NCI-H146 (cell line): ENCODE measurements around the gene DNAJC16.
"Not testable (repeated sequence)": the region's sequence is repeated elsewhere in the genome, so short reads cannot be mapped to it uniquely, and the experiment has no call there.

Source experiments
- DNase-seq: peaks from one replicate; lab custom pipeline; 2025; lab: John Stamatoyannopoulos, UW

DNAJC16 gene

DNA sequence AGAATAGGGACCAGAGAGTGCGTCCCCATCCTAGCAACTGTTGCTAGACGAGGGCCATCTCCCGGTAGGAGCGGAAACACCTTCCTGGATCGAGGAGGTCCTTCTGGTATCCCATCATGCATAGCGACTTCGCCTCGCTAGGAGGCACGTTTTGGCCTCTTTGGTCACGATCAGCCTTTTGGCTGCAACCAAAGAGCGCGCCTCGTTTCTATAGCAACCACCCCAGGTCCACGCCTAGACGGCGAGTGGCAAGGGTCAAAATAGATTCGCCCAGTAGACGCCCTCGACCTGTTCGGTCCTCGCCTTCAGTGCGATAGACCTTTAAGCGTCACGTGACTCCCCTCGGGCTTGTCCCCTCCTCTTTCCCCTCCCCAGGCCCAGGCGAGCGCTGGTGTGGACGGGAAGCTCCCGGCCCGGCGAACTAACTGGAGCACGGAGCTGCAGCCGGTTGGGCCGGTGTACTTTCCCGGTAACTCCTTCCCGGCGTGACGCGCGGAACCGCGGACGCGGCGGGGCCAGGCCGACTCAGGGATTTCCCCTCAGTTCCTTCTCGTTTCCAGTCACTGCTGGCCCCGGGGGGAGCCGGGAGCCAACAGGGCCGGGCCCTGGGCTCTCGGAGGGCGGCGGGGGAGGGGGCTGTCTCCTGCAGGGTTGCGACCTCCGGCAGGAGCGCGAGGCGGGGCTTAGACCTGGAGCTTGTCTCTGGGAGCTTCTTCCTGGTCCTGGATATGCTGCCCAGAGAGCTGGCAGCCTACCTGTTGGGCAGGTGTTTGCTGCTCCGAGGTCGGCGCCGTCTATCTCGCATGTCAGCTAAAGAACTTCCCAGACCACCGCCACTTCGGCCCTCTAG is at the start of gene DNAJC16:
TSS of gene DNAJC16 (plus strand) at position 359 of the 850 bp plus-strand sequence. CDS start 2,258 bp downstream, outside the sequence.
- DNase-seq, result peak; percentile 99

GRCh38 chr1:15476927-15477326 is 49.7 kb upstream of the DNAJC16 start:
- DNase-seq, result no peak

GRCh38 chr1:15477646-15478212 is 48.9 kb upstream of the DNAJC16 start:
- DNase-seq, result no peak

DNA sequence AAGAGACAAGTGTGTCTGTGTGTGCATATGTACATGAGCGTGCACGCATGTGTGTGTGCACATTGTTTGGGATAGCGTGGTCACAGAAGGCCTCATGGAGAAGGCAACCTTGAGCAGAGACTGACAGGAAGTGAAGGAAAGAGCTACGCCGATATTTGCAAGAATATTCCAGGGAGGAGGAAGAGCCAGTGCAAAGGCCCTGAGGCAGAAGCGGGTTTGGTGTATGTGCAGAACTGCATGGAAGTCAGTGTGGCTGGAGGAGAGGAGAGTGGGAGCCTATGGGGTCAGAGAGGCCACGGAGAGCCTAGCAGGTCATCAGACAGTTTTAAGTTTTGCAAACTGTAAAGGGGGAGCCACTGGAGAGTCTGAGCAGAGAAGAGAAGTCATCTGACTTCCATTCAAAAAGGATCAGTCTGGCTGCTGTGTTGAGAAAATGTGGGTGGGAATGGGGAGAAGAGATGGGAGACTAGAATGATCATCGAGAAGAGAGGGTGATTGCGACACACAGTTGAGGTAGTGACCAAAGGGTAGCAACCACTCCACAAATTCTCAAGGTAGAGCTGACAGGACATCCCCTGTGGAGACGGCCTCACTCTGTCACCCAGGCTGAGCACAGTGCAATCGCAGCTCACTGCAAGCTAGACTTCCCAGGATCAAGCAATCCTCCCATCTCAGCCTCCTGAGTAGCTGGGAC is 46.8 kb upstream of the DNAJC16 start:
- no peak for DNase-seq

GRCh38 chr1:15482455-15482854 is 44.2 kb upstream of the DNAJC16 start:
- not testable (repeated sequence) for DNase-seq

DNA sequence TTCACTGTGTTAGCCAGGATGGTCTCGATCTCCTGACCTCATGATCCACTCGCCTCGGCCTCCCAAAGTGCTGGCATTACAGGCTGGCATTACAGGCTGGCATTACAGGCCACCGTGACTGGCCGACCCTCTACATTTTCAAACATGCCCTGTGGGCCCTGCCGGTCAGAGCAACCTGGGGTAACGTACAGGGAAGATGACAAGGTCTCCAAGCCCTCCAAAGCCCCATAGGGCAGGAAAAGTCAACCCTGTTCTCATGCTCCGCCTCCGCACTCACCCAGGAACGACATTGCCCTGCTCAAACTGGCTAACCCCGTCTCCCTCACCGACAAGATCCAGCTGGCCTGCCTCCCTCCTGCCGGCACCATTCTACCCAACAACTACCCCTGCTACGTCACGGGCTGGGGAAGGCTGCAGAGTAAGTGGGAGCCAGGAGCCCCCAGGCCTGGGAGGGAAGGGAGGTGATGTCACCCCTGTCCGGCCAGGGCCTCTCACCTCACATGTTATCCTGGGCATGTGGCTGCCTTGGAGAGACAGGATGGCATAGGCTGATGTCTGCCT is 43.6 kb upstream of the DNAJC16 start:
- DNase-seq, result not testable (repeated sequence)

DNA sequence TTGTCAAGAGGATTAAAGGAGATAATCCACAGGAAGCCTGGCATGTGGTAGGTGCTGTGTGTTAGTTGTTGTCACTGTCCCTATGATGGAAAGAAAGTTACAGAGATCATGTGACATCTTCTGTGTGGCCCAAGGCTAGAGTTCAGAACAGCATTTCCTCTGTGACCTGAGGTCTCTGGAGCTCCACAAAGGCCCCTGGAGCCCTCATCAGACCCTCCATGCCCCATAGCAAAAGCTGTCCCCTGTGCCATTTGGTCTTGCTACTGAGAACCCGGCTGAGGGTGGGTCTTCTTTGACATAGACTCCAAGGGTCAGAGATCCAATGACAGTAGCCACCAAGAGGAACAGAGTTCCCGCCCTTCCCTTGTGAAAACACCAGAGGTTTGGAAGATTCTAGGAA is 42.7 kb upstream of the DNAJC16 start:
- DNase-seq, result no peak

DNA sequence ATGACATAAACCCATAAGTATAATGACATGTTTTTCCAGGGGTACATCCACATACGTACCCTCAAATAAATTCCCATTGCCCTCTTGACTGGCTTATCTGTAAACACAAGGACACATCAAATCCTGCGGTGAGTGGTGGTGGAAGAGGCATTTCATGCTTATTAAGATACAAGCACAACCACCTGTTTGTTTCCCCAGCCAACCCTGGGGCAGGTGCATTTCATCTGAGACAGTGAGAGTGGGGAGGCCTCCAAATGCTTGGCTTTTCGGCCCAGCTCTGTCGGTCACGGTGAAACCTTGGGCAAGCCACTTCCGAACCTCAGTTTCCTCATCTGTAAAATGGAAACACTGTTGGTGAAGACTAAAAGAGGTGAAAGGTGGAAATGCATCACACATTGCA is 42.2 kb upstream of the DNAJC16 start:
- not testable (repeated sequence) for DNase-seq

GRCh38 chr1:15485636-15486035 is 41.0 kb upstream of the DNAJC16 start:
- no peak for DNase-seq

GRCh38 chr1:15486844-15487610 is 39.6 kb upstream of the DNAJC16 start:
- not testable (repeated sequence) for DNase-seq

- no peak for DNase-seq
These were observed 38.3 kb upstream of the DNAJC16 start for GRCh38 chr1:15488371-15488770.

DNA sequence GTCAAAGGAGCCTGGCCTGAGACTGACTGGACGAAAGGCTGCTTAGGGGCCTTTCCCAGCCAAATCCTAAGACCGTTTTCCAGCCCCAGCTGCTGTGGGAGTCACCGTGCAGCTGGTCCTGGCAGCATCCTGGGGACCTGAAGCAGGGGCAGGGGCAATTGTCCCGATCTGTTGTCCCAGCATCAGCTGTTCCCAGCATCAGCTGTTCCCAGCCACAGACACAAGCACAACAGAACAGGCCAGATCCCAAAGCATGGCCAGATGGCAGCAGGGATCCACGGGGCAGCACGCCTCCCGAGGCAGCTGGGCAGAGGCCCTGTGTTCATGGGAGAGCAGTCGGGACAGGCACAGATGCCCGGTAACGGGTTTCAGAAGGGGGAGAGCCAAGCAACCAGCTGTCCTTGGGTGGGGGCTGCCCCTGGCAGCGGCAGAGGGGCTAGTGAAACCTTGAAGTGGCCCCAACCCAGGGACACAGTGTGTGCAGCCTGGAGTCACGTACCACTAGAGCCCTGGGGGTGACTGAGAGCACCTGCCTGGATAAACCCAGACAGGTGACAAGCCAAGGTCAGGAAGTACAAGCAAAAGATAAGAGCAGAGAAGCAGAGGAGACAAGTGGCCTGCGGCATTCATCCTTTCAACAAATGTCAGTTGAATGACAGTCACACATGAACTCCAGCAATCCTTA is 37.5 kb upstream of the DNAJC16 start:
- peak; percentile 83 for DNase-seq

DNA sequence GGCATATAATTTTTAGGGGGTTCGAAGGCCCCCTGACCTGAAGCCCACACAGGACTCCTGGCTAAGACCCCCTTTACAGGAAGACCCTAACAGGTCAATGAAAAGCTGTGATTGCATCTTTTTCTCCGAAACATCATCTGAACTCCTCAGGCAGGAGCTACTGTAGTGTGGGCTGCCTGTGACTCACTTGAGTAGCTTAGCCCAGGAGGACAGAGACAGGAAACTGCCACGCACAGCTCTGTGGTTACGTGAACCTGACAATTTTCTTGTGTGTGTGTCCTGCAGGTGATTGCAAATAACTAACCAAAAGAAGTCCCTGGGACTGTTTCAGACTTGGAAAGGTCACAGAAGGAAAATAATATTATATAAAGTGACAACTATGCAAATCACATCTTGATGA is 35.6 kb upstream of the DNAJC16 start:
- DNase-seq, result not testable (repeated sequence)

GRCh38 chr1:15492596-15492995 is 34.1 kb upstream of the DNAJC16 start:
- DNase-seq, result no peak

- DNase-seq, result no peak
These were observed 32.7 kb upstream of the DNAJC16 start for GRCh38 chr1:15493869-15494390.

DNA sequence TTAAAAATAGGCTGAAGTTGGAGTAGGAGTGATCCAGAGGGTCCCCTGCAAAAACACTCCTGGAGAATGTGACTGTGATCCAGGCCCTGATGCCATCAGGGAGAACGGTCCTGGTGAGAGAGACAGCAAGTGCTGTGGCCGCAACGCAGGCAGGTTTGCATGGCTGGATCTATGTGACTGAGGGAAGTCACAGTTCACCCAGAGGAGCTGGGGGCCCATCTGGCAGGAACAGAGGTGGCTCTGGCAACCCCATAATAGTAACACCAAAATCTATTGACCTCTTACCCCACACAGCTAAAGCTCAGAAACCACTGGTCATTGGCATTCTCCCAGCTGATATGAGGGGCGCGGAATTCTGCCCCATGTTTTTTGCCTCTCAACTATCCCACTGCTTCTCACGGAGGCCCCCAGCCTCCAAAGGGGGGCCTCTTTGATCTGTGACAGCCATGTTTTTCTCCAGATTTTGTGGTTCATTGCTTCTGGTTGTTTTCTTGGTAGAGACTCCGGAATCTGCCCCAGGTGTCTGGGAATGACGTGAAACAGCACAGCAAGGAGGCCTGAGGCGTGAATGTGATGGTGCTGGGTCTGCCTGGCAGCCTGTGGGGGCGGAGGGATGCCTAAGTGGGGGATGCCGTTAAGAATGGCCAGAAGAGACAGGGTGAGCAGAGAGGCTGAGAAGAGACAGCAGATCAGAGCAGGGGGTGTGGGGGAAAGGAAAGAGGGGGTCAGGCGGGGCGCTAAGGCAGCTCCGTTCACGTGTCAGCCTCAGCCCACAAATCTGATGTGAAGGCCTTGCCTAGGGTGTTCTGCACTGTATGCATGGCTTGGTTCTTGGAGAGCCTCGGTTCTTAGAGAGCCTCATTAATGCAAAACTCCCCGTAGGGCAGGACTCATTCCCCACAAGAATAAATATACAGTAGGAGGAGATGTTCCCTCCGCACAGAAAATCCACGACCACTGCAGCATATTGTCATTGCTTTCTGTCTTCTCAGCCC is 26.2 kb upstream of the DNAJC16 start:
- no peak for DNase-seq

GRCh38 chr1:15501208-15502032 is 25.2 kb upstream of the DNAJC16 start:
- DNase-seq, result peak; percentile 57

DNA sequence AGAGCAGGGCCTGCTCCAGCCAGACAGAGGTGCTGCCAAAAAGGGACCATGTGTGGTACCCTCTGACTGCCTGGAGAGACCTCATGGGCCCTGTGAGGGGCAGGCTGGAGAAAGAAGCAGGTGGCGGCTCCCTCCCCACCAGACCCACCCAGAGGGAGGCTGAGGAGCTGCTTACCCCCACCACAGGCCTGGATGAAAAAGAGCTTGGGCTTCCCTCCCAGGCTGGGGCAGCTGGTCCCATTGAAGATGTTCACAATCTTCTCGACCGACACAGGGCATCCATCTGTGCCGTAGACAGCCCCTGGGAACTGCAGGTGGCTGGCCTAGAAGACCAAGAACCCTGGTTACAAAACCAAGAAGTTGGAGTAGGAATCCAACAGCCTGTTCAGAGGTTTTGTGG is 22.2 kb upstream of the DNAJC16 start:
- no peak for DNase-seq

DNA sequence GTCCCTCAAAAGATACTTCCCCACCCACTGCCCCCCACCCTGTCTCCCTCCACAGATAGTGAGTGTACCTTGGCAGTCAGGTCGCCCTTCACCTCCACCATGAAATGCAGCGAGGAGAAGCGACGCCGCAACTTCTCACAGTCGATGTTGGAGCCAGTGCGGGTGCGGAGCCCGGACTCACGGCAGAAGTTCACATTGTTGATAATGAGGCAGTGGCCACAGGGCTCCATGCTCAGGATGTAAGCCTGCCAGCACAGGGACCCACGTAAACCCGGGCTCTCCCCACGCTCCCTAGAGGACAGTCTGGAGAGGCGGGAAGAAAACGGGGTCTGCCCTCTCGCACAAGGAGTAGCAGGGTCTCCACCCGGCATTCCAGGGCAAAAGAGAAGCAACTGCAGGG is 19.8 kb upstream of the DNAJC16 start:
- DNase-seq, result no peak
